Thyroid gland (tissue), 4 donors: ENCODE measurements around the gene GCN1.

Source experiments
- POLR2A ChIP-seq, 2 donors: fragments of 450-650 bp; IDR thresholded peaks; one replicate each; pipeline ENCODE4 v1.6.1; 2017; ENCODE audit warnings: antibody characterized with exemption in 2 of 2, mild to moderate bottlenecking in 2 of 2, moderate library complexity in 1 of 2
- TF ChIP-seq, protein P1 (sequence below), 6 experiments: fragments of 200-600 bp in 3 of 6; fragments of 450-650 bp in 3 of 6; sonication (generic) in 3 of 6; IDR thresholded peaks; one replicate each; pipeline ENCODE4 v1.5.1; 2016 to 2019; ENCODE audit warnings: antibody characterized with exemption in 6 of 6, mild to moderate bottlenecking in 2 of 6, inconsistent platforms in 1 of 6, moderate library complexity in 1 of 6

DNA sequence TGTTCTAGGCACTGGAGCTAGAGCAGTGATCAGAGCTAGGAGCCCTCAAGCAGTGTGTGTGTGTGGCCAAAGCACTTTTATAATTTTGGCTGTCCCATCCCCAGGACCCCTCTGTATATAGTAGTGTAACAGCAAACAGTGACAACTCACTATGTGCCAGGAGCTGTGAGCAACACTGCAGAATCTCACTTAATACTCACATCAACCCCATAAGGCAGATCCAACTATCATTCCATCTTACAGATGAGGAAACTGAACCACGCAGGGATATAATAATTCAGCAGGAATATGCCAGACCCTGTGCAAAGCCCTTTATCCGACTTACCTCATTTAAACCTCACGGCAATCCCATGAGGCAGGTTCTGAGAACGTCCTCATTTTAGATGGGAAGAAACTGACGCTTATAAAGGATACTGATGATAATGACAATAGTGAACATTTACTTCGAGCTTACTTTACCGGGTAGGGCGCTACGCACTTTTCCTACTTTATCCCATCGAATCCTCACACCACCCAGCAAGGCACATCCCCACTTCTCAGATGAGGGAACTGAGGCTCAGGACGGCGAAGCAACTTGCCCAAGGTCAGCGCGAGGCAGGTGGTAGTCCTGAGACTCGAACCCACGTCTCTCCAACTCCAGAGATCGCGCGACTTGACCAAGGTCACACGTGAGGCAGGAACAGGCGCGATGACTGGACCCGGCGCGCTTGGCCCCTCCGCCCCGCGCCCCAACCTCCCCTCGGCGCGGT lies 78.6 kb downstream of the GCN1 start:
- TF ChIP-seq, protein P1, sequence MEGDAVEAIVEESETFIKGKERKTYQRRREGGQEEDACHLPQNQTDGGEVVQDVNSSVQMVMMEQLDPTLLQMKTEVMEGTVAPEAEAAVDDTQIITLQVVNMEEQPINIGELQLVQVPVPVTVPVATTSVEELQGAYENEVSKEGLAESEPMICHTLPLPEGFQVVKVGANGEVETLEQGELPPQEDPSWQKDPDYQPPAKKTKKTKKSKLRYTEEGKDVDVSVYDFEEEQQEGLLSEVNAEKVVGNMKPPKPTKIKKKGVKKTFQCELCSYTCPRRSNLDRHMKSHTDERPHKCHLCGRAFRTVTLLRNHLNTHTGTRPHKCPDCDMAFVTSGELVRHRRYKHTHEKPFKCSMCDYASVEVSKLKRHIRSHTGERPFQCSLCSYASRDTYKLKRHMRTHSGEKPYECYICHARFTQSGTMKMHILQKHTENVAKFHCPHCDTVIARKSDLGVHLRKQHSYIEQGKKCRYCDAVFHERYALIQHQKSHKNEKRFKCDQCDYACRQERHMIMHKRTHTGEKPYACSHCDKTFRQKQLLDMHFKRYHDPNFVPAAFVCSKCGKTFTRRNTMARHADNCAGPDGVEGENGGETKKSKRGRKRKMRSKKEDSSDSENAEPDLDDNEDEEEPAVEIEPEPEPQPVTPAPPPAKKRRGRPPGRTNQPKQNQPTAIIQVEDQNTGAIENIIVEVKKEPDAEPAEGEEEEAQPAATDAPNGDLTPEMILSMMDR (IDR thresholded peaks at IDR 0.05), result no peak
- TF ChIP-seq POLR2A (IDR thresholded peaks at IDR 0.05), result no peak
